NCI-H345 treated with DMSO at 0.1 percent for 48 hours (cell line): Measurements from ENCODE around the gene GRB14.
"Not testable (repeated sequence)": the region's sequence is repeated elsewhere in the genome, so short reads cannot be mapped to it uniquely, and the experiment has no call there.

Source experiments
- DNase-seq: peaks from one replicate; lab custom pipeline; 2025; ENCODE audit not compliant: unreplicated experiment; lab: John Stamatoyannopoulos, UW

GRB14 gene

GRCh38 chr2:164560902-164561301, 60.4 kb downstream of the GRB14 start:
- no peak for DNase-seq

- DNase-seq, result no peak
Observed at GRCh38 chr2:164560181-164560792, 61.0 kb downstream of the GRB14 start.

DNA sequence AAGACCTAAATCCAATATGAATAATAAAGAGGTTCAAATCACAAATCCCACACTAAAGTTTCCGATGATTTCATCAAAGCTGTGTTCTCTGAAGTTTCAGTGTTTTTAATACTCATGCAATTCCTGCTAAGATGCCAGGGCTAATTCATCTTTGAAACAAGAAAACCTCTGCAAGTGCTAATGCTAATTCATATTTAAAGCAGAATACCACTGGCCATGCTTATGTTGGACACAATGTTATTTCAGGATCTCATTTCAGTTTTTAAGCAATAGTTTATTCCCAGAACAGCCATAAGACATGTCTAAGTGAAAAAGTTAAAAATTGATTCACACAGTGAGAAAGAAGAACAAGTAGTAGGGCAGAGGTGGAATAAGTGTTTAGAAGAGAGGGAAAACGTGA, 62.8 kb downstream of the GRB14 start:
- DNase-seq, result no peak

GRCh38 chr2:164554487-164554886, 66.8 kb downstream of the GRB14 start:
- no peak for DNase-seq

GRCh38 chr2:164551519-164551918, 69.8 kb downstream of the GRB14 start:
- no peak for DNase-seq

GRCh38 chr2:164549705-164550104, 71.6 kb downstream of the GRB14 start:
- not testable (repeated sequence) for DNase-seq

DNA sequence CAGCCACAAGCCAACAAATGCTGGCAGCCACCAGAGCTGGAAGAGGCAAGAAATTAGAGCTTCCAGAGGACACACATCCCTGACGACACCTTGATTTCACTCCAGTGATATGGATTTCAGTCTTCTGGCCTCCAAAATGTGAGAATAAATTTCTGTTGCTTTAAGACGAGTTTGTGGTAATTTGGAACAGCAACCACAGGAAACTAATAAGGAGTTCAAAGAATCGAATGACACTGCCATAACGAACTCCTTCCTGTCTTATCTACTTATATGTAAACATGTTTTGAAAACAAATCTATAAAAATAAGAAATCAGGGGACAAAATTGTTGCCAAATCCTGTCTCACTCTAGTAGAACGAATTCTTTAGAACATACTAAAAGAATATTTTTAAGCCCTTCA, 75.8 kb downstream of the GRB14 start:
- DNase-seq, result no peak

GRCh38 chr2:164542581-164543021, 78.7 kb downstream of the GRB14 start:
- peak; percentile 32 for DNase-seq

DNA sequence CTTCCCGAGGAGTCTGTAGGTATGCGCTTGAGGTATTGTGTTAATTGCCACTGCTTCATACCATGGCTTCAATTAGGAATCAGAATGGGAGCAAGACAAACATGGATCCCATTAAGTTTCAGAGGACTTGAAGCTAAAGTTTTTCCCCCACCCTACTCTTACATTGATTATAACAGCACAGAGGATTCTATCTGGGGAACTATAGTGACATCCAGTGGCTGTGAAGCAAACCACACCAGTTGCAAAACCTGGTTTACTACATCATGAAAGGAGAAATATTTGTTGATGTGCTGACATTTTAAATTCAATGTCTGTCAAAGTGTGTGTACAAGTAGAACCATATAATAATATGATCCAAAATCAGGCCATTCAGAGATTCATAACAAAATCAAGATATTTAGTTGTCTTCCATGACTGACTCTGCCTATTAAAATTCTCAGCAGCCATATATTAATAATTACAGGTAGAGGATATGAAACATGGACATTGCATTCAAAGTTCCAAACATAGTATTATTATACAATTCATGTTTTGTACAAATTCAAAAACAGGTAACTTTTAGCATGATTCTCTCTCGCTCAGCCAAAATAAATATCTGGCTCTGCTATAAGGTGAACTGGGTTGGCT, 82.9 kb downstream of the GRB14 start:
- DNase-seq, result peak; percentile 32

DNA sequence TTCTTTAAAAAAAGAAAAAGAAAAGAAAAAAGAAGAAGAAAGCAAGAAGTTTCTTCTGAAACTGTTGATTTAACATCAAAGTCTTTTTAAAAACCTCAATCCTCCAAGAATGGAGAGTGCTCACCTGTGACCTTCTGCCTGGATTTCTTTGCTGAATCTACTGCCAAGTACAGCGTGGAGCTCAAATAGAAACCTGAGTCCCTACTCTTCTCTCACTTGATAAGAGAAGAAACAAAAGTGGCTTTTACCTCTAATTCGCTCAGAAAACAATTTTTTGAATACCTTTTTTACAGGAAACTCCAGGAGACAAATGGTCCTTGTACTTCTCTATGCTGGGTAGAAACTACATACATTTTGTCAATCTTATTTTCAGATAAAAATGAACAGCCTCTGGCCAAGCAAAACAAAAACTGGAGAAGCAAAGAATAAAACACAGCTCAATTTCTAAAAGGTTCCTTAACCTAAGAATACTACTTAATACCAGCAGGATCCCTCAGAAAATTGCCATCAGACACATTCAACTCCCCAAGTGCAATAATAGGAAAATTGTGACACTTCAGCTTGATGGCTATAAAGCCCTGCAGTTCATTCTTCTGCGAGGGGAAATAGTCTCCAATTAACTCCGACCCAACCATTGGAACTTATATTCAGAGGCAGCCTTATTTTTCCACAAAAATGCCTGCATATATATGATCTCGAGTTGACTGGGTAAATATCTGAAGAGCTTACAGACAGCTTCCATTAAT, 85.8 kb downstream of the GRB14 start:
- no peak for DNase-seq

- no peak for DNase-seq
Observed at GRCh38 chr2:164530464-164530863, 90.8 kb downstream of the GRB14 start.

DNA sequence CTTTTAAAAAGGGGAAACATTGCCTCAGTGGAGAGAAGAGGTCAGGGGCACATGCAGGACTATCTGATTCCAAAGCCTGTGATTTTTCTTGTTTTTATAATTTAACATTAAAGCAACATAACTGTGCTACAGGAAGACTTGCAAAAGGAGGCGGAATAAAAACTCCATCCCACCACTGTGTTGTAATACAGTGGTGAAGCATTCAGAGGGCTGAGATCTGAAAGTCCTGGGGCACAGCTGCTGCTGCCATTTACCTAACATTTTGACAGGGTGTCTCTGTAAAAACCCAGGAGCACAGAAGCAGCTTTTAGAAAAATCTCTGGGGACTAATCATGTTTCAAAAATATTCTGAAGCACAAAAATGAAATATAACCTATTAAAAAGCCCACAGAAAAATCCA, 97.6 kb downstream of the GRB14 start:
- no peak for DNase-seq

- DNase-seq, result no peak
Observed at GRCh38 chr2:164523009-164523408, 98.3 kb downstream of the GRB14 start.

DNA sequence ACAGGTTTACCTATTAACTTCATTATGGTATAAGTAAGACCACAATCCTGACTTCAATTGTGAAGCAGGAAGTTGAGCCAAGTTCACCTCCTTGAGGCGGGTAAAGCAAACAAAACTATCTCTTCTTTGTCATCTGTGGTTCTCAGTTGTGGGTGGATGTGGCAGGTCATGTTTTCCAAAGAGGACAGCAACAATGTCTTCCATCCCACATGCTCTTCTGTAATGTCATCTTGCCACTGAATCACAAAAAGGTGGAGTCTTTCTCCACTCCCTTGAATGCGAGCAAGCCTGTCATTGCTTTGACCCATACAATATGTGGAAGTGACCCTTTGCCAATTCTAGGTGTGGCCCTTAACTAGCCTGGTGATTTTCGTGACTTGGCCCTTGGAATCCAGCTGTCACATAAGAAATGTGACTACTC, 98.7 kb downstream of the GRB14 start:
- no peak for DNase-seq

DNA sequence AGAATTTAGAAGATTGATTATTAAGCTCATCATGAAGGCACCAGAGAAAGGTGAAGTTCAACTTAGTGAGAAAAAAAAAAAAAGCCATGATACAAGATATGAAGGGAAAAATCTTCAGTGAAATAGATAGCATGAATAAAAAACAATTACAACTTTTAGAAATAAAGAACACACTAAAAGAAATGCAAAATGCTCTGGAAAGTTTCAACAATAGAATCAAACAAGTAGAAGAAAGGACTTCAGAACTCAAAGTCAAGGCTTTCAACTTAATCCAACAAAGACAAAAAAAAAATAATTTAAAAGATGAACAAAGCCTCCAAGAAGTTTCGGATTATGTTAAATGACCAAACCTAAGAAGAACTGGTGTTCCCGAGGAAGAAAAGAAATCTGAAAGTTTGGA, 105.5 kb downstream of the GRB14 start:
- no peak for DNase-seq

- DNase-seq, result peak; percentile 69
Observed at GRCh38 chr2:164515030-164515429, 106.3 kb downstream of the GRB14 start.

- DNase-seq, result peak; percentile 66
Observed at GRCh38 chr2:164514491-164514890, 106.8 kb downstream of the GRB14 start.

DNA sequence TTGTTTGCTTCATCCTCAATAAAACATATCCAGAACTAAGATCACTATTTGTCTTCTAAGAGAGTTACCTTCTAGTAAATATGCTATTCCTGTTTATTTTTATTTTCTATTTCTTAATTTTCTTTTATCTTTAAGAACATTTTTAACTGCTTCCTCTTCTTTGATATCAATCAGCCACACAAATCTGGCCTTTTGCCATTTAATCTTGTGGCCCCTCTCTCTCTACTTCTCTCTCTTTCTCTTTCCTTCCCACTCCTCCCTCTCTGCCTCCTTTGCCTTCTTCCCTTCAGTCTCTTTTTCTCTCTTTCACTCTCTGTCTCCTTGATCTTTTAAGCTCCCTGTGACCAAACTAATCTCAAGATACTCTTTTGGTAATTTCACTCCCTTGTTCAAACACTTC, 108.4 kb downstream of the GRB14 start:
- no peak for DNase-seq

DNA sequence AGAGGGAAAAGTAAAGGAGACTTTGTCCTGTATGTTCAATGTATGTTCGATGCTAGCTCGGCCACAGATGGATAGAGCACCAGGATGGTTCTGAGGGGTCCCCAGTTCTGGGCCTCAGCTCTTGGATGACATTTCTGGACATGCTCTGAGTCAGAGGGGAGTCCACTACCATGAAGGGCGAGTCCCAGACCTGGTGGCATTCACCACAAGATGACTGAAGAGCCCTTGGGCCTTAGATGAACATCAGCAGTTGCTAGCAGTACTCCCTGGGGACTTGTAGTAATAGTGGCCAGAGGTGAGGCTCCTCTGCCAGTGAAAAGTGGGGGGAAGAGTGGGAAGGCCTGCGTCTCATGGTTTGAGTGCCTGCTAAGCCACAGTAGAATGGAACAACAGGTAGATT, 109.5 kb downstream of the GRB14 start:
- DNase-seq, result no peak

- no peak for DNase-seq
Observed at GRCh38 chr2:164510895-164511294, 110.4 kb downstream of the GRB14 start.

DNA sequence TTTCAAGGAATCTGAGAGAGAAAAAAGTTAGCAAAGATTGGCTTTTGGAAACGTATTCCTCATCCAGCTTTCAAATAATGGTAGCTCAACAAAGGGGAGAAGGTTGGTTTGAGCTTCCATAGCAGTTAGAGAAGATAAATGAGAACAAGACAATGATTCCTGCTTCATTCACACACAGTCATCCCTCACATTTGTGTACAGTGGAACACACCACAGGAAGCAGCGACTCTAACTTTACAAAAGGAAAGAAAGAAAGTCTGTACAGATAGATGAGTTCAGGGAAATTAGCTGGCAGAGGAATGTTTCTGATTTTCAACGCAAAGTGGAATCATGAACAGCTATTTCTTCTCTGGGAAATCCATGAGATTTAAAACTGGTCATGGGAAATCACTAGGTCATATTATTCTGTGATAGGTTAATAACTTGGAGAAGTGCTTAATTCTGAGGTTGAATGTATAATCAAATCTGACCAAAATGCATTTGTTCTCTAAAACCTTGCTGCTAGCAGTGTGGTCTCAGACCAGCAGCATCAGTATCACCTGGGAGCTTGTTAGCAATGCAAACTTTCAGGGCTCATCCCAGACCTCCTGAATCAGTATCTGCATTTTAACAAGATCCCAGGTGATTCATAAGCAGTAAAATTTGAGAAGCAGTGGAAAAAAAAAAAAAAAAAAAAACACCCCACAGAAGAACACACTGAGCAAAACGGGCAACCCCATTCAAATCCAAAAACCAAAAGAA, 112.0 kb downstream of the GRB14 start:
- no peak for DNase-seq

DNA sequence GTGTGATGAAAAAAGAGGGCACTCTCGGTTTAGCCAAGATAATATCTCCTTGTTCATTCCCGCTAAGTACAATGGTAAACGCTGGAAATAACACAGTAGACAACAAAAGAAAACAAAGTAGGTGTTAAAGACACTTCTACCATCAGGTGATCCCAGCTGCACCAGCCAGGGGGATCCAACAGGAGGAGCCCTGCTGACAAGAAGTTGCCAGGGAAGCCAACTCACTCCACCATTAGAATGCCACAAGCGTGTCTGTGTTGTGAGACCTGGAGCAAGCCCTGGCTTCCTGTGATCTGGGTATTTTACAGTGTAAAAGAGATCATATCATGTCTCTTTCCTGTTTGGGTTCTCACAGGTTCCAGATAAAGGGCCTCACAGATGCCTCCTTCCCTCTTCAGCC, 117.0 kb downstream of the GRB14 start:
- no peak for DNase-seq
